HL-60 (cell line): ENCODE results near the gene CLEC12A.

ENCODE experiments used
- CTCF ChIP-seq: IDR thresholded peaks from one replicate; pipeline ENCODE4 v1.5.1; 2011; ENCODE audit warnings: low read length, control low read depth, inconsistent platforms; ENCODE audit not compliant: insufficient read depth
- GABPA ChIP-seq: IDR thresholded peaks from 2 replicates; pipeline ENCODE4 v1.6.1; 2012; ENCODE audit warnings: low read depth
- SPI1 ChIP-seq: IDR thresholded peaks from 2 replicates; pipeline ENCODE4 v1.6.1; 2012; ENCODE audit warnings: low read depth, mild to moderate bottlenecking, borderline replicate concordance

GRCh38 chr12:9992296-9992695 is 21.1 kb downstream of the CLEC12A start:
- no peak for TF ChIP-seq CTCF
- TF ChIP-seq SPI1: peak; percentile 69
- no peak for TF ChIP-seq GABPA
